Measurements from ENCODE around the gene SIN3B. TPM values are rescaled to one million over a fixed set of nuclear protein-coding genes. Genes with fewer than 3 reads are reported as not detected.

Gene SIN3B
- 100 to 1,000 TPM in 1 of 4 donors, 10 to 100 TPM in 3; 38.1 to 294 (median 66.5) TPM for total RNA-seq

GRCh38 chr19:16829010-16829821, at the start of gene SIN3B:
TSS of gene SIN3B (plus strand) at chr19:16829398. CDS start at chr19:16829421, 23 bp downstream.
- Histone ChIP-seq H3K4me1 (peaks cover 9 to 31% (median 17%) of the 10 kb centered on the region in 4 donors), H3K27me3 (no peaks in the 10 kb centered on the region), H3K36me3 (peaks cover 0 to 15% (median 5%) of the 10 kb centered on the region in 4 donors), H3K27ac (peak within 1 kb of the TSS; percentile 81 to 86 (median 82)), H3K9me3 (no peaks in the 10 kb centered on the region), H3K4me3 (peak within 1 kb of the TSS; percentile 75 to 89 (median 83))
- WGBS, 2 donors (ENCODE audit: low coverage in 1 of 2) = 3 to 10% methylated on average over 4 to 47 of the region's 63 CpGs
- TF ChIP-seq POLR2AphosphoS5 (IDR thresholded peaks at IDR 0.05) = peak; percentile 59 to 70 (median 65)
- TF ChIP-seq POLR2A (IDR thresholded peaks at IDR 0.05) = no peak
- DNase-seq = peak; percentile 91
- in situ Hi-C loops (cut with MboI; ENCODE audit: low pct_ligation_motif_present in 1 of 4, low pct_unique_long_range_greater_than_20kb in 1 of 4, low sequenced_read_pairs in 3 of 4) (no loop called here), intact Hi-C loops (cut with DNase I; ENCODE audit: low total_unique reads) (no loop called here)

GRCh38 chr19:16779539-16780163, 49.5 kb upstream of the SIN3B start:
- in situ Hi-C loops (cut with MboI; ENCODE audit: low pct_ligation_motif_present in 1 of 4, low pct_unique_long_range_greater_than_20kb in 1 of 4, low sequenced_read_pairs in 3 of 4) = loop anchor here in 1 of 4 donors (10.0 kb wide), 2 partner anchors 125 to 275 kb away; no protein-coding TSS in a partner anchor
- no peaks in the 10 kb centered on the region for H3K27me3 ChIP-seq
- H3K4me3 ChIP-seq = no peak overlapping the region
- no peak overlapping the region for H3K27ac ChIP-seq
- H3K4me1 ChIP-seq = no peaks in the 10 kb centered on the region
- no peaks in the 10 kb centered on the region for H3K9me3 ChIP-seq
- no peak for DNase-seq
- intact Hi-C loops (cut with DNase I; ENCODE audit: low total_unique reads) = loop anchor here (10.0 kb wide), 1 partner anchor 275 kb away; no protein-coding TSS in a partner anchor
- TF ChIP-seq POLR2A (IDR thresholded peaks at IDR 0.05) (no peak), CTCF (IDR thresholded peaks at IDR 0.05) (no peak), POLR2AphosphoS5 (IDR thresholded peaks at IDR 0.05) (no peak), EP300 (IDR thresholded peaks at IDR 0.05; ENCODE audit: low read depth) (no peak)
- no peaks in the 10 kb centered on the region for H3K36me3 ChIP-seq
- 66 to 79% methylated on average over 2 to 3 of the region's 3 CpGs for WGBS, 2 donors (ENCODE audit: low coverage in 1 of 2)

GRCh38 chr19:16782719-16783118, 46.5 kb upstream of the SIN3B start:
- no peak for TF ChIP-seq CTCF (IDR thresholded peaks at IDR 0.05)
- TF ChIP-seq POLR2A (IDR thresholded peaks at IDR 0.05) = no peak
- no peak for TF ChIP-seq POLR2AphosphoS5 (IDR thresholded peaks at IDR 0.05)
- no peak for TF ChIP-seq EP300 (IDR thresholded peaks at IDR 0.05; ENCODE audit: low read depth)
- no peaks in the 10 kb centered on the region for H3K9me3 ChIP-seq
- DNase-seq = no peak
- no peaks in the 10 kb centered on the region for H3K4me1 ChIP-seq
- in situ Hi-C loops (cut with MboI; ENCODE audit: low pct_ligation_motif_present in 1 of 4, low pct_unique_long_range_greater_than_20kb in 1 of 4, low sequenced_read_pairs in 3 of 4) (loop anchor here in 1 of 4 donors (10.0 kb wide), 1 partner anchor 122 kb away; no protein-coding TSS in a partner anchor), intact Hi-C loops (cut with DNase I; ENCODE audit: low total_unique reads) (no loop called here)
- 88 to 91% methylated on average over 1 of the region's 1 CpG for WGBS, 2 donors (ENCODE audit: low coverage in 1 of 2)
- H3K27ac ChIP-seq = no peak overlapping the region
- no peak overlapping the region for H3K4me3 ChIP-seq
- H3K36me3 ChIP-seq = no peaks in the 10 kb centered on the region
- no peaks in the 10 kb centered on the region for H3K27me3 ChIP-seq

- WGBS, 2 donors (ENCODE audit: low coverage in 1 of 2) = 81 to 95% methylated on average over 2 of the region's 2 CpGs
- Histone ChIP-seq H3K9me3 (peaks cover 13% of the 10 kb centered on the region in 2 donors), H3K27ac (no peak overlapping the region), H3K36me3 (no peaks in the 10 kb centered on the region), H3K4me3 (no peak overlapping the region), H3K27me3 (no peaks in the 10 kb centered on the region), H3K4me1 (no peaks in the 10 kb centered on the region)
- TF ChIP-seq POLR2A (IDR thresholded peaks at IDR 0.05) (no peak), CTCF (IDR thresholded peaks at IDR 0.05) (no peak), POLR2AphosphoS5 (IDR thresholded peaks at IDR 0.05) (no peak), EP300 (IDR thresholded peaks at IDR 0.05; ENCODE audit: low read depth) (no peak)
- no peak for DNase-seq
- in situ Hi-C loops (cut with MboI; ENCODE audit: low pct_ligation_motif_present in 1 of 4, low pct_unique_long_range_greater_than_20kb in 1 of 4, low sequenced_read_pairs in 3 of 4) = loop anchor here in 1 of 4 donors (10.0 kb wide), 1 partner anchor 116 kb away; no protein-coding TSS in a partner anchor
- intact Hi-C loops (cut with DNase I; ENCODE audit: low total_unique reads) = no loop called here
These were observed 40.7 kb upstream of the SIN3B start for GRCh38 chr19:16788479-16788878.

Measured in transverse colon (tissue), 4 donors.